Hepatocyte (in vitro differentiated cells): ENCODE measurements around the gene FAM193A. TPM values are rescaled to one million over a fixed set of nuclear protein-coding genes. Genes with fewer than 3 reads are reported as not detected.

ENCODE experiments used
- DNase-seq: peaks from one replicate; pipeline ENCODE4 v3.0.0-alpha.2; 2016; ENCODE audit warnings: low spot score
- H2AFZ ChIP-seq: fragments of 200-600 bp; sonication (generic); 2 replicates; pipeline ENCODE4 v1.6.0; 2016; ENCODE audit warnings: antibody characterized with exemption, mild to moderate bottlenecking
- H3K27ac ChIP-seq: fragments of 200-600 bp; sonication (generic); 2 replicates; pipeline ENCODE4 v1.5.1; 2016; ENCODE audit warnings: mild to moderate bottlenecking
- H3K27me3 ChIP-seq: fragments of 200-600 bp; sonication (generic); 2 replicates; pipeline ENCODE4 v1.6.1; 2016
- H3K36me3 ChIP-seq: fragments of 200-600 bp; sonication (generic); replicated peaks from 2 replicates; pipeline ENCODE4 v1.5.1; 2016; ENCODE audit warnings: low read depth; ENCODE audit not compliant: insufficient read depth
- H3K4me1 ChIP-seq: fragments of 200-600 bp; sonication (generic); 2 replicates; pipeline ENCODE4 v1.5.1; 2016; ENCODE audit warnings: mild to moderate bottlenecking, moderate library complexity; ENCODE audit not compliant: insufficient read depth
- H3K4me2 ChIP-seq: fragments of 200-600 bp; sonication (generic); 2 replicates; pipeline ENCODE4 v1.6.0; 2016
- H3K4me3 ChIP-seq: fragments of 200-600 bp; sonication (generic); 2 replicates; pipeline ENCODE4 v1.5.1; 2016; ENCODE audit warnings: mild to moderate bottlenecking
- H3K79me2 ChIP-seq: fragments of 200-600 bp; sonication (generic); 2 replicates; pipeline ENCODE4 v1.6.0; 2017; ENCODE audit warnings: mild to moderate bottlenecking
- H3K9me2 ChIP-seq: fragments of 200-600 bp; sonication (generic); replicated peaks from 2 replicates; pipeline ENCODE4 v1.6.0; 2017; ENCODE audit warnings: mild to moderate bottlenecking; ENCODE audit not compliant: insufficient read depth
- H3K9me3 ChIP-seq: fragments of 200-600 bp; sonication (generic); 2 replicates; pipeline ENCODE4 v1.5.1; 2016; ENCODE audit warnings: low read depth, mild to moderate bottlenecking
- H4K20me1 ChIP-seq: fragments of 200-600 bp; sonication (generic); 2 replicates; pipeline ENCODE4 v1.6.0; 2016; ENCODE audit warnings: mild to moderate bottlenecking; ENCODE audit not compliant: insufficient read depth, poor library complexity, severe bottlenecking
- EZH2 ChIP-seq: fragments of 200-600 bp; sonication (generic); IDR thresholded peaks from 2 replicates; pipeline ENCODE4 v1.6.1; 2016; ENCODE audit warnings: antibody characterized with exemption, mild to moderate bottlenecking, borderline replicate concordance
- EZH2phosphoT487 ChIP-seq: fragments of 200-600 bp; sonication (generic); IDR thresholded peaks from one replicate; pipeline ENCODE4 v1.6.1; 2018; ENCODE audit warnings: antibody characterized with exemption, mild to moderate bottlenecking, low read depth, moderate library complexity; ENCODE audit not compliant: unreplicated experiment, severe bottlenecking
- WGBS: methylation state at CpG from one replicate; pipeline ENCODE4 v1.1.6; 2016; ENCODE audit warnings: low lambda C conversion rate; ENCODE audit errors: missing lambda C conversion rate; 5-methylcytosine and 5-hydroxymethylcytosine counted together
- polyA plus RNA-seq: library from polyadenylated mRNA; unstranded; fragments of >200 nt; fragmentation: Nextera tagmentation; extraction: Ambion mirVana; gene quantifications from 2 replicates; pipeline ENCODE4 v1.2.1, GENCODE V29; 2016
- total RNA-seq: library from RNA; depleted of rRNA; stranded (reverse); fragments of >200 nt; gene quantifications from 2 replicates; pipeline ENCODE4 v1.2.3, GENCODE V29; 2014
- TF ChIP-seq, protein P1 (sequence below): fragments of 200-600 bp; sonication (generic); IDR thresholded peaks from 2 replicates; pipeline ENCODE4 v1.5.1; 2016; ENCODE audit warnings: antibody characterized with exemption, mild to moderate bottlenecking; ENCODE audit not compliant: poor library complexity

FAM193A gene
- total and polyA plus RNA-seq, 2 experiments from 2014 or later, result 11.4 to 15.8 TPM

DNA sequence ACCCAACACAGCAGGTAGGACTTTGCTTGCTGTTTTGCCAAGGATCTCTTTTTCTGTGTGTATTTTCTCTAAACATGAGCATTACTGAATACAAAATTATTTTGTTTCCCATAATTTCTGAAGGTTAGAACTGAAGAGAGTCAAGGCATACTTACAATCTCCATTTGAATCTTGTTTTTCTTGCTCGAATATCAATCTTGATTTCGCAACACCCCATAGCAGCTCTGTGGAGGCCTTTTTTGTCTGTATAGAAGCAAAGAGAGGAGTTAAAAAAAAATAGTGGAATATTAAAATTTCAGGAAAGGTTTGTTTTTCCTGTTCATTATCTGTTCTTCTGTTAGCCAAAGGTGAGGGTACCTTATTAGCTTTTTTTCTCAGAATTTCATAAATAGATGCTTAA, 126.8 kb downstream of the FAM193A start:
- TF ChIP-seq EZH2 (no peak), EZH2phosphoT487 (no peak)
- TF ChIP-seq, protein P1, sequence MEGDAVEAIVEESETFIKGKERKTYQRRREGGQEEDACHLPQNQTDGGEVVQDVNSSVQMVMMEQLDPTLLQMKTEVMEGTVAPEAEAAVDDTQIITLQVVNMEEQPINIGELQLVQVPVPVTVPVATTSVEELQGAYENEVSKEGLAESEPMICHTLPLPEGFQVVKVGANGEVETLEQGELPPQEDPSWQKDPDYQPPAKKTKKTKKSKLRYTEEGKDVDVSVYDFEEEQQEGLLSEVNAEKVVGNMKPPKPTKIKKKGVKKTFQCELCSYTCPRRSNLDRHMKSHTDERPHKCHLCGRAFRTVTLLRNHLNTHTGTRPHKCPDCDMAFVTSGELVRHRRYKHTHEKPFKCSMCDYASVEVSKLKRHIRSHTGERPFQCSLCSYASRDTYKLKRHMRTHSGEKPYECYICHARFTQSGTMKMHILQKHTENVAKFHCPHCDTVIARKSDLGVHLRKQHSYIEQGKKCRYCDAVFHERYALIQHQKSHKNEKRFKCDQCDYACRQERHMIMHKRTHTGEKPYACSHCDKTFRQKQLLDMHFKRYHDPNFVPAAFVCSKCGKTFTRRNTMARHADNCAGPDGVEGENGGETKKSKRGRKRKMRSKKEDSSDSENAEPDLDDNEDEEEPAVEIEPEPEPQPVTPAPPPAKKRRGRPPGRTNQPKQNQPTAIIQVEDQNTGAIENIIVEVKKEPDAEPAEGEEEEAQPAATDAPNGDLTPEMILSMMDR, result no peak
- H3K79me2 ChIP-seq, result peaks cover 31% of the 10 kb centered on the region
- H3K4me1 ChIP-seq, result peaks cover 5% of the 10 kb centered on the region
- peaks cover 7% of the 10 kb centered on the region for H4K20me1 ChIP-seq
- H2AFZ ChIP-seq, result no peak overlapping the region
- no peaks in the 10 kb centered on the region for H3K36me3 ChIP-seq
- H3K4me3 ChIP-seq, result no peak overlapping the region
- 91% methylated on average over 2 of the region's 2 CpGs for WGBS
- DNase-seq, result no peak
- H3K4me2 ChIP-seq, result no peak overlapping the region
- H3K9me2 ChIP-seq, result no peaks in the 10 kb centered on the region
- no peak overlapping the region for H3K27ac ChIP-seq
- H3K27me3 ChIP-seq, result no peaks in the 10 kb centered on the region
- no peaks in the 10 kb centered on the region for H3K9me3 ChIP-seq

DNA sequence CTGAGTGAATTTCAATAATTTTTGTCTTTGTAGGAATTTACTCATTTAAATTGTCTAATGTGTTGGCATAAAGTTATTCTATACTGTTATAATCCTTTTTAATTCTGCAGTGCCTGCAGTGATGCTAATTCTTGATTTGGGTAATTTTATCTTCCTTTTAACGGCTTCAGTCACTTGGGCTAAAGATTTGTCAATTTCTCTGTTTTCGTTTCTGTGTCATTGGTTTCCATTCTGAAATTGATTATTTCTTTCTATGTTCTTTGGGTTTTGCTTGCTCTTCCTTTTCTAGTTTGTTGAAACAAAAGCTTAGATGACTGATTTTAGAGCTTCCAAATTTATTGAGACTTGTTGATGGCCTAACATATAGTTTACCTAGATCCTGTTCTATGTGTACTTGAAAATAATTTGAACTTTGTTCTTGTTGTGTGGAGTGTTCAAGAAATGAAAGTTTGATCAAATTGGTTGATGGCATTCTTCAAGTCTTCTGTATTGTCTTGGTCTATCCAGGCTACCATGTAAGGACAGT, 130.3 kb downstream of the FAM193A start:
- TF ChIP-seq, protein P1, result no peak
- TF ChIP-seq EZH2 (no peak), EZH2phosphoT487 (no peak)
- H4K20me1 ChIP-seq, result peaks cover 7% of the 10 kb centered on the region
- no peak overlapping the region for H3K27ac ChIP-seq
- no peaks in the 10 kb centered on the region for H3K9me3 ChIP-seq
- H3K9me2 ChIP-seq, result no peaks in the 10 kb centered on the region
- H3K4me3 ChIP-seq, result no peak overlapping the region
- peaks cover 5% of the 10 kb centered on the region for H3K4me1 ChIP-seq
- H2AFZ ChIP-seq, result no peak overlapping the region
- no peaks in the 10 kb centered on the region for H3K27me3 ChIP-seq
- H3K36me3 ChIP-seq, result no peaks in the 10 kb centered on the region
- 98% methylated on average over 2 of the region's 2 CpGs for WGBS
- H3K79me2 ChIP-seq, result peaks cover 47% of the 10 kb centered on the region
- H3K4me2 ChIP-seq, result no peak overlapping the region
- no peak for DNase-seq

DNA sequence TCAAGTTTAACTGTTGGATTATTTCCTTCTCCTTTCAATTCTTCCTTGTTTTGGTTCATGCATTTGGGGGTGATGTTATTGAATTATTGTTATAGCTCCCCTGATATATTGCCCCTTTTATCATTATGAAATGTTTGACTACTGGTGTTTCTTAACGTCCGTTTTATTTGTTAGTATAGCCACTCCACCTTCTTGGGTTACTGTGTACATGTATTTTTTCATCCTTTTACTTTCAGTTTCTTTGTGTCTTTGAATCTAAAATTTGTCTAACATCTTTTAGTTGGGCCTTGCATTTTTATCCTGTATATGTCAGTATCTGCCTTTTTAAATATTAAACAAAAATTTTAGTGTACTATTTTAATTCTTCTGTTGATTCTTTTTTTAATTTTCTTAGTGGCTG, 131.0 kb downstream of the FAM193A start:
- H4K20me1 ChIP-seq, result peaks cover 7% of the 10 kb centered on the region
- H3K27me3 ChIP-seq, result no peaks in the 10 kb centered on the region
- TF ChIP-seq EZH2phosphoT487, result no peak
- no peak for TF ChIP-seq EZH2
- TF ChIP-seq, protein P1, result no peak
- H3K9me2 ChIP-seq, result no peaks in the 10 kb centered on the region
- H3K36me3 ChIP-seq, result no peaks in the 10 kb centered on the region
- H3K9me3 ChIP-seq, result no peaks in the 10 kb centered on the region
- H3K79me2 ChIP-seq, result peaks cover 50% of the 10 kb centered on the region
- H3K4me2 ChIP-seq, result no peak overlapping the region
- no peak overlapping the region for H2AFZ ChIP-seq
- H3K4me1 ChIP-seq, result peaks cover 5% of the 10 kb centered on the region
- no peak overlapping the region for H3K27ac ChIP-seq
- DNase-seq, result no peak
- WGBS, result 61% methylated on average over 2 of the region's 2 CpGs
- H3K4me3 ChIP-seq, result no peak overlapping the region
